HG03460 (cell line): Measurements from ENCODE around the gene CSHL1.
"Not testable (repeated sequence)": the region's sequence is repeated elsewhere in the genome, so short reads cannot be mapped to it uniquely, and the experiment has no call there.

Experiments
- ATAC-seq: cut with Tn5 transposase; IDR thresholded peaks from one replicate; pipeline ENCODE4 v1.9.1; 2021; ENCODE audit not compliant: unreplicated experiment

CSHL1 gene

GRCh38 chr17:63941162-63941561 is 30.1 kb upstream of the CSHL1 start:
- ATAC-seq = no peak

GRCh38 chr17:63940584-63940983 is 29.5 kb upstream of the CSHL1 start:
- no peak for ATAC-seq

- no peak for ATAC-seq
These were observed 28.8 kb upstream of the CSHL1 start for GRCh38 chr17:63939884-63940283.

- no peak for ATAC-seq
These were observed 28.3 kb upstream of the CSHL1 start for GRCh38 chr17:63939401-63939800.

- no peak for ATAC-seq
These were observed 26.9 kb upstream of the CSHL1 start for GRCh38 chr17:63937920-63938319.

GRCh38 chr17:63937319-63937718 is 26.3 kb upstream of the CSHL1 start:
- ATAC-seq = no peak

GRCh38 chr17:63934183-63935112 is 23.4 kb upstream of the CSHL1 start:
- ATAC-seq = no peak

GRCh38 chr17:63933598-63933997 is 22.5 kb upstream of the CSHL1 start:
- ATAC-seq = no peak

GRCh38 chr17:63932721-63933120 is 21.7 kb upstream of the CSHL1 start:
- ATAC-seq = peak; percentile 11

GRCh38 chr17:63931981-63932561 is 21.0 kb upstream of the CSHL1 start, which contains the start of gene CD79B:
CD79B (minus strand) TSS chr17:63932331; CDS start chr17:63932261, 70 bp downstream.
- peak; percentile 82 for ATAC-seq

- ATAC-seq = peak; percentile 41
These were observed 20.0 kb upstream of the CSHL1 start for GRCh38 chr17:63930951-63931575.

GRCh38 chr17:63929860-63930766 is 19.1 kb upstream of the CSHL1 start:
- ATAC-seq = no peak

- ATAC-seq = no peak
These were observed 18.1 kb upstream of the CSHL1 start for GRCh38 chr17:63928966-63929695.

GRCh38 chr17:63928172-63928666 is 17.2 kb upstream of the CSHL1 start:
- no peak for ATAC-seq

- ATAC-seq = no peak
These were observed 16.6 kb upstream of the CSHL1 start for GRCh38 chr17:63927464-63928171.

- ATAC-seq = no peak
These were observed 15.1 kb upstream of the CSHL1 start for GRCh38 chr17:63926164-63926563.

GRCh38 chr17:63925615-63926014 is 14.6 kb upstream of the CSHL1 start:
- no peak for ATAC-seq

- ATAC-seq = peak; percentile 37
These were observed 11.3 kb upstream of the CSHL1 start for GRCh38 chr17:63922402-63922801.

GRCh38 chr17:63920779-63921178 is 9.7 kb upstream of the CSHL1 start:
- ATAC-seq = not testable (repeated sequence)
